ENCODE data around the gene ZNF710.

DNA sequence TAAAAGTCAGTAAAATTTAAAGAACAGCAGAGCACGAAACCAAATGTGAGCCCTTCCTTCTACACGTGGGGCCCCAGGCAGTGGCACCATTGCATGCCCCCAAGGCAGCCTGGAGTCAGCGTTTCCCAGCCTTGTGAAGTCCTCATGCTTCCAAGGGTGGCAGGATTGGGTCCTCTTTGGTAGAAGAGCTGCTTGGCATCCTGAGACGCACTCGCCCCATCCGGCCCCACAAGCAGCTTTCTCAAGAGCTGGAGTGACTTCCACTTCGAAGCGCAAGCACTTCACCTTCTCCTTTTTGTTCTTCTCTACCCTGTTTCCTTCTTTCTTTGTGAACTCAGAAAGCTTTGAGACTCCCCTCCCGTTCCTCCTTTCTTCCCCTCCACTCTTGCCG is 34.7 kb downstream of the ZNF710 start:
- TF ChIP-seq, protein P1, sequence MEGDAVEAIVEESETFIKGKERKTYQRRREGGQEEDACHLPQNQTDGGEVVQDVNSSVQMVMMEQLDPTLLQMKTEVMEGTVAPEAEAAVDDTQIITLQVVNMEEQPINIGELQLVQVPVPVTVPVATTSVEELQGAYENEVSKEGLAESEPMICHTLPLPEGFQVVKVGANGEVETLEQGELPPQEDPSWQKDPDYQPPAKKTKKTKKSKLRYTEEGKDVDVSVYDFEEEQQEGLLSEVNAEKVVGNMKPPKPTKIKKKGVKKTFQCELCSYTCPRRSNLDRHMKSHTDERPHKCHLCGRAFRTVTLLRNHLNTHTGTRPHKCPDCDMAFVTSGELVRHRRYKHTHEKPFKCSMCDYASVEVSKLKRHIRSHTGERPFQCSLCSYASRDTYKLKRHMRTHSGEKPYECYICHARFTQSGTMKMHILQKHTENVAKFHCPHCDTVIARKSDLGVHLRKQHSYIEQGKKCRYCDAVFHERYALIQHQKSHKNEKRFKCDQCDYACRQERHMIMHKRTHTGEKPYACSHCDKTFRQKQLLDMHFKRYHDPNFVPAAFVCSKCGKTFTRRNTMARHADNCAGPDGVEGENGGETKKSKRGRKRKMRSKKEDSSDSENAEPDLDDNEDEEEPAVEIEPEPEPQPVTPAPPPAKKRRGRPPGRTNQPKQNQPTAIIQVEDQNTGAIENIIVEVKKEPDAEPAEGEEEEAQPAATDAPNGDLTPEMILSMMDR (IDR thresholded peaks at IDR 0.05 in 8 of 11, conservative IDR thresholded peaks at IDR 0.05 in 3 of 11), result no peak
- TF ChIP-seq POLR2A (IDR thresholded peaks at IDR 0.05) (no peak), POLR2AphosphoS5 (IDR thresholded peaks at IDR 0.05) (no peak)
